Vagina (tissue), 2 donors: ENCODE measurements around the gene PCNX1.

Experiments used
- CTCF ChIP-seq, 3 experiments: fragments of 450-650 bp in 2 of 3; fragments of 200-600 bp in 1 of 3; sonication (generic) in 1 of 3; IDR thresholded peaks; one replicate each; pipeline ENCODE4 v1.5.1; 2017 to 2019; ENCODE audit warnings: antibody characterized with exemption in 3 of 3, mild to moderate bottlenecking in 2 of 3, moderate library complexity in 2 of 3
- POLR2A ChIP-seq, 2 donors: fragments of 450-650 bp; IDR thresholded peaks; one replicate each; pipeline ENCODE4 v1.6.1; 2017; ENCODE audit warnings: antibody characterized with exemption in 2 of 2, mild to moderate bottlenecking in 2 of 2, moderate library complexity in 2 of 2
- POLR2AphosphoS5 ChIP-seq, 2 donors: sonication (generic); formaldehyde crosslinking; IDR thresholded peaks; one replicate each; pipeline ENCODE4 v1.9.0; 2017; ENCODE audit warnings: antibody characterized with exemption in 2 of 2, mild to moderate bottlenecking in 2 of 2, low read depth in 1 of 2; ENCODE audit not compliant: insufficient read depth in 1 of 2

DNA sequence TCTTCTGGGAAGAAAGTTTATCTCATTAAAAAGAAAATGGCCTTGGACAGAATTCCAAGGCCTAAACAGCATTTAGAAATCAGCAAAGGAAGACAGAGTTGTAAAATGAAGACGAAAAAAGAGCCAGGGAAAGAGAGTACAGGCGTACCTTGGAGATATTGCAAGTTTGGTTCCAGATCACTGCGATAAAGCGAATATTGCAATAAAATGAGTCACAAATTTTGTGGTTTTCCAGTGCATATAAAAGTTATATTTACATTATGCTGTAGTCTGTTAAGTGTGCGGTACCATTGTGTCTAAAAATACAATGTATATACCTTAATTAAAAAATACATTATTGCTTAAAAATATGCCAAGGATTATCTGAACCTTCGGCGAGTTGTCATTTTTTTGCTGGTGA, 9.0 kb downstream of the PCNX1 start:
- TF ChIP-seq POLR2A (IDR thresholded peaks at IDR 0.05) (no peak), CTCF (IDR thresholded peaks at IDR 0.05) (no peak), POLR2AphosphoS5 (IDR thresholded peaks at IDR 0.05; ENCODE audit: insufficient read depth in 1 of 2, low read depth in 1 of 2) (no peak)
